Erythroblast (primary cell): ENCODE results near the gene SAMD1.

Experiments
- GATA1 ChIP-seq: IDR thresholded peaks from 2 replicates; pipeline ENCODE4 v1.6.1; 2011; ENCODE audit warnings: low read depth, mild to moderate bottlenecking, control low read depth, low read length, moderate library complexity
- POLR2A ChIP-seq: IDR thresholded peaks from 2 replicates; pipeline ENCODE4 v1.6.1; 2011; ENCODE audit warnings: mild to moderate bottlenecking, low read length

DNA sequence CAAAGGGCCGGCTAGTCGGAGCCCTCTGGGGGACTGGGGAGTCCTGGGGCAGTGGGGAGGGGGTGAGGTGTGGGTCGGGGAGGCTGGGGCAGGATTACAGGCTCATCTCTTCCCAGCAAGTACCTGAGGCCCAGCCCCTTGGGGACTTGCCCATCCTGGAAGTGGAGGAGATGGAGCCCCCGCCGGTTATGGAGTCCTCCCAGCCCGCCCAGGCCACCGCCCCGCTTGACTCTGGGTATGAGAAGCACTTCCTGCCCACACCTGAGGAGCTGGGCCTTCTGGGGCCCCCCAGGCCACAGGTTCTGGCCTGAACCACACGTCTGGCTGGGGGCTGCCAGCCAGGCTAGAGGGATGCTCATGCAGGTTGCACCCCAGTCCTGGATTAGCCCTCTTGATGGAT lies 38.6 kb downstream of the SAMD1 start:
- TF ChIP-seq POLR2A (no peak), GATA1 (no peak)
